Caco-2 (cell line): Measurements from ENCODE around the gene KLHL17. TPM values are rescaled to one million over a fixed set of nuclear protein-coding genes. Genes with fewer than 3 reads are reported as not detected.

Experiments
- BruUV-seq: library from RNA; stranded (reverse); fragments of 400-500 nt; replicated peaks from 2 replicates; lab custom pipeline; 2021; lab: Mats Ljungman, UMichigan
- CTCF ChIA-PET: fragments of 300-600 bp; sonication (Branson Sonifier 250); formaldehyde crosslinking; loops from one replicate; lab custom pipeline; 2022; ENCODE audit warnings: antibody characterized with exemption; lab: Charles Lee
- POLR2A ChIA-PET: fragments of 300-600 bp; sonication (Branson Sonifier 250); formaldehyde crosslinking; loops from one replicate; lab custom pipeline; 2022; ENCODE audit warnings: antibody characterized with exemption; lab: Charles Lee
- DNase-seq, 2 experiments: peaks; one replicate each; pipeline versions ENCODE4 v3.0.0 to v3.0.0-alpha.2; 2020 to 2022
- H3K27me3 ChIP-seq: replicated peaks from 2 replicates; pipeline ENCODE4 v1.6.0; 2011; ENCODE audit warnings: low read length; ENCODE audit not compliant: control insufficient read depth, insufficient read depth
- H3K36me3 ChIP-seq: 2 replicates; pipeline ENCODE4 v1.5.1; 2011; ENCODE audit warnings: low read length; ENCODE audit not compliant: control insufficient read depth, insufficient read depth
- H3K4me1 ChIP-seq: fragments of 250-450 bp; sonication (Bioruptor Pico); 2 replicates; pipeline ENCODE4 v1.5.1; 2020; ENCODE audit warnings: mild to moderate bottlenecking
- H3K4me3 ChIP-seq: 2 replicates; pipeline ENCODE4 v1.5.1; 2011; ENCODE audit warnings: low read depth, mild to moderate bottlenecking, control low read depth, low read length
- H3K9me3 ChIP-seq: fragments of 250-450 bp; sonication (Bioruptor Pico); 2 replicates; pipeline ENCODE4 v1.5.1; 2020; ENCODE audit warnings: mild to moderate bottlenecking, moderate library complexity
- H3K27ac Mint-ChIP-seq: one replicate; pipeline ENCODE4 v1.8.0; 2022; ENCODE audit warnings: mixed read lengths; ENCODE audit not compliant: unreplicated experiment
- H3K27me3 Mint-ChIP-seq: one replicate; pipeline ENCODE4 v1.8.0; 2022; ENCODE audit warnings: mixed read lengths; ENCODE audit not compliant: insufficient read depth, unreplicated experiment
- H3K36me3 Mint-ChIP-seq: one replicate; pipeline ENCODE4 v1.8.0; 2022; ENCODE audit warnings: mild to moderate bottlenecking, mixed read lengths; ENCODE audit not compliant: insufficient read depth, unreplicated experiment
- H3K4me1 Mint-ChIP-seq: one replicate; pipeline ENCODE4 v1.8.0; 2022; ENCODE audit warnings: low read depth, mixed read lengths; ENCODE audit not compliant: unreplicated experiment
- H3K4me3 Mint-ChIP-seq: one replicate; pipeline ENCODE4 v1.8.0; 2022; ENCODE audit warnings: mild to moderate bottlenecking, moderate library complexity, mixed read lengths; ENCODE audit not compliant: unreplicated experiment
- H3K9me3 Mint-ChIP-seq: one replicate; pipeline ENCODE4 v1.8.0; 2022; ENCODE audit warnings: mixed read lengths; ENCODE audit not compliant: unreplicated experiment
- intact Hi-C: fragments of 100-400 bp; cut with micrococcal nuclease; formaldehyde crosslinking; loops from one replicate; pipeline ENCODE4 v1.10.0; 2022; ENCODE audit not compliant: unreplicated experiment
- total RNA-seq: library from RNA; stranded (reverse); gene quantifications from 2 replicates; pipeline ENCODE4 v1.2.3, GENCODE V29; 2022
- TF ChIP-seq, protein P1 (sequence below), 2 experiments: fragments of 200-600 bp in 1 of 2; IDR thresholded peaks; 1 replicate in 1 of 2; 2 replicates in 1 of 2; pipeline versions ENCODE4 v1.5.1 to v1.8.0; 2011 to 2022; ENCODE audit warnings: antibody characterized with exemption in 1 of 2, control low read depth in 1 of 2, inconsistent platforms in 1 of 2, low read depth in 1 of 2, low read length in 1 of 2, mild to moderate bottlenecking in 1 of 2, moderate library complexity in 1 of 2; ENCODE audit not compliant: insufficient read depth in 1 of 2, severe bottlenecking in 1 of 2, unreplicated experiment in 1 of 2

The KLHL17 gene
- total RNA-seq, 1 experiment from 2014 or later = 33.1 TPM

GRCh38 chr1:999725-1000356, 39.5 kb downstream of the KLHL17 start, which contains the start of gene HES4:
HES4 (minus strand) TSS chr1:1000097; CDS start chr1:999973, 124 bp downstream.
- TSS peak; percentile 61 for BruUV-seq

GRCh38 chr1:1000357-1001056, 40.1 kb downstream of the KLHL17 start:
- Histone ChIP-seq H3K4me3 (peak overlapping the region; percentile 87), H3K9me3 (no peaks in the 10 kb centered on the region), H3K36me3 (no peaks in the 10 kb centered on the region), H3K27me3 (no peaks in the 10 kb centered on the region), H3K4me1 (peaks cover 44% of the 10 kb centered on the region)
- Mint-ChIP-seq H3K27ac (peak overlapping the region; percentile 96), H3K4me3 (peak overlapping the region; percentile 79), H3K4me1 (peaks cover 11% of the 10 kb centered on the region), H3K27me3 (no peaks in the 10 kb centered on the region), H3K9me3 (no peaks in the 10 kb centered on the region), H3K36me3 (peaks cover 47% of the 10 kb centered on the region)
- peak; percentile 91 to 94 for DNase-seq
- intact Hi-C loops = loop anchor here (2.0 kb wide), 1 partner anchor 18 kb away; no protein-coding TSS in a partner anchor
- POLR2A ChIA-PET = interaction anchor here (0.7 to 3.0 kb wide), 2 partner anchors 19 kb away, joined by 3 to 16 read pairs; partner anchors contain the start of genes AGRN and PERM1
- TF ChIP-seq, protein P1, sequence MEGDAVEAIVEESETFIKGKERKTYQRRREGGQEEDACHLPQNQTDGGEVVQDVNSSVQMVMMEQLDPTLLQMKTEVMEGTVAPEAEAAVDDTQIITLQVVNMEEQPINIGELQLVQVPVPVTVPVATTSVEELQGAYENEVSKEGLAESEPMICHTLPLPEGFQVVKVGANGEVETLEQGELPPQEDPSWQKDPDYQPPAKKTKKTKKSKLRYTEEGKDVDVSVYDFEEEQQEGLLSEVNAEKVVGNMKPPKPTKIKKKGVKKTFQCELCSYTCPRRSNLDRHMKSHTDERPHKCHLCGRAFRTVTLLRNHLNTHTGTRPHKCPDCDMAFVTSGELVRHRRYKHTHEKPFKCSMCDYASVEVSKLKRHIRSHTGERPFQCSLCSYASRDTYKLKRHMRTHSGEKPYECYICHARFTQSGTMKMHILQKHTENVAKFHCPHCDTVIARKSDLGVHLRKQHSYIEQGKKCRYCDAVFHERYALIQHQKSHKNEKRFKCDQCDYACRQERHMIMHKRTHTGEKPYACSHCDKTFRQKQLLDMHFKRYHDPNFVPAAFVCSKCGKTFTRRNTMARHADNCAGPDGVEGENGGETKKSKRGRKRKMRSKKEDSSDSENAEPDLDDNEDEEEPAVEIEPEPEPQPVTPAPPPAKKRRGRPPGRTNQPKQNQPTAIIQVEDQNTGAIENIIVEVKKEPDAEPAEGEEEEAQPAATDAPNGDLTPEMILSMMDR (IDR thresholded peaks at IDR 0.05; ENCODE audit: insufficient read depth in 1 of 2, low read depth in 1 of 2, low read length in 1 of 2, severe bottlenecking in 1 of 2, unreplicated experiment in 1 of 2) = no peak
- BruUV-seq = no TSS peak
- CTCF ChIA-PET = interaction anchor here (1.5 kb wide), 1 partner anchor 13 kb away, joined by 5 read pairs; the partner anchor contains the start of gene ISG15

More at GRCh38 chr1:999725-1000356, 39.5 kb downstream of the KLHL17 start, which contains the start of gene HES4:
- H3K27ac Mint-ChIP-seq = peak within 1 kb of the TSS; percentile 96
- Histone ChIP-seq H3K36me3 (no peaks in the 10 kb centered on the region), H3K4me1 (peaks cover 40% of the 10 kb centered on the region), H3K9me3 (no peaks in the 10 kb centered on the region), H3K4me3 (peak within 1 kb of the TSS; percentile 87), H3K27me3 (no peaks in the 10 kb centered on the region)
- no peaks in the 10 kb centered on the region for H3K27me3 Mint-ChIP-seq
- peak; percentile 95 for DNase-seq
- ChIA-PET POLR2A (interaction anchor here (0.7 to 3.0 kb wide), 2 partner anchors 18 to 20 kb away, joined by 3 to 16 read pairs; partner anchors contain the start of genes AGRN and PERM1), CTCF (no interaction called here)
- no peaks in the 10 kb centered on the region for H3K9me3 Mint-ChIP-seq
- H3K4me1 Mint-ChIP-seq = peaks cover 5% of the 10 kb centered on the region
- intact Hi-C loops = loop anchor here (2.0 to 5.0 kb wide), 2 partner anchors 19 to 72 kb away; partner anchors contain the start of gene RNF223
- peaks cover 45% of the 10 kb centered on the region for H3K36me3 Mint-ChIP-seq
- TF ChIP-seq, protein P1 (IDR thresholded peaks at IDR 0.05; ENCODE audit: insufficient read depth in 1 of 2, low read depth in 1 of 2, low read length in 1 of 2, severe bottlenecking in 1 of 2, unreplicated experiment in 1 of 2) = no peak
- H3K4me3 Mint-ChIP-seq = peak within 1 kb of the TSS; percentile 79
